Esophagus (tissue), 2 donors: ENCODE results near the gene NPY2R. TPM values are rescaled to one million over a fixed set of nuclear protein-coding genes. Genes with fewer than 3 reads are reported as not detected.

Experiments used
- H3K27ac ChIP-seq, 2 donors: one replicate each; pipeline ENCODE4 v1.5.1; 2013; ENCODE audit warnings: low read depth in 2 of 2, mild to moderate bottlenecking in 2 of 2, inconsistent platforms in 1 of 2, low read length in 1 of 2, moderate library complexity in 1 of 2
- H3K27me3 ChIP-seq, 2 donors: one replicate each; pipeline ENCODE4 v1.6.1; 2013; ENCODE audit warnings: low read length in 2 of 2, control low read depth in 1 of 2, mild to moderate bottlenecking in 1 of 2; ENCODE audit not compliant: insufficient read depth in 2 of 2, control insufficient read depth in 1 of 2
- H3K36me3 ChIP-seq, 2 donors: one replicate each; pipeline ENCODE4 v1.6.1; 2013; ENCODE audit warnings: low read length in 1 of 2; ENCODE audit not compliant: control insufficient read depth in 2 of 2, insufficient read depth in 2 of 2
- H3K4me1 ChIP-seq, 2 donors: one replicate each; pipeline ENCODE4 v1.6.1; 2013; ENCODE audit warnings: low read length in 1 of 2; ENCODE audit not compliant: control insufficient read depth in 2 of 2, insufficient read depth in 2 of 2
- H3K4me3 ChIP-seq, 2 donors: one replicate each; pipeline ENCODE4 v1.5.1; 2013; ENCODE audit warnings: low read length in 2 of 2, mild to moderate bottlenecking in 2 of 2, low read depth in 1 of 2, moderate library complexity in 1 of 2
- H3K9me3 ChIP-seq, 2 donors: one replicate each; pipeline ENCODE4 v1.6.1; 2013; ENCODE audit warnings: mild to moderate bottlenecking in 2 of 2, low read depth in 1 of 2, low read length in 1 of 2, moderate library complexity in 1 of 2; ENCODE audit not compliant: control insufficient read depth in 2 of 2, insufficient read depth in 1 of 2
- WGBS, 2 donors: extraction: QIAGEN DNeasy Blood & Tissue Kit; methylation state at CpG; one replicate each; pipeline ENCODE4 v1.1.7; 2013; 5-methylcytosine and 5-hydroxymethylcytosine counted together
- polyA plus RNA-seq, 2 donors: library from polyadenylated mRNA; stranded (reverse); fragments of 200-250 nt; gene quantifications; one replicate each; pipeline ENCODE4 v1.2.3, GENCODE V29; 2013
- donor health status: healthy with polysubstance abuse.
- donor health status: Bipolar disorder and iron deficiency.

The NPY2R gene
- polyA plus RNA-seq, 2 donors, result not detected

GRCh38 chr4:155245105-155245504, 36.7 kb downstream of the NPY2R start:
- no peaks in the 10 kb centered on the region for H3K9me3 ChIP-seq
- H3K27ac ChIP-seq, result no peak overlapping the region
- no peaks in the 10 kb centered on the region for H3K36me3 ChIP-seq
- H3K4me1 ChIP-seq, result no peaks in the 10 kb centered on the region
- 84 to 85% methylated on average over 4 of the region's 4 CpGs for WGBS, 2 donors
- H3K4me3 ChIP-seq, result no peak overlapping the region
- H3K27me3 ChIP-seq, result no peaks in the 10 kb centered on the region

DNA sequence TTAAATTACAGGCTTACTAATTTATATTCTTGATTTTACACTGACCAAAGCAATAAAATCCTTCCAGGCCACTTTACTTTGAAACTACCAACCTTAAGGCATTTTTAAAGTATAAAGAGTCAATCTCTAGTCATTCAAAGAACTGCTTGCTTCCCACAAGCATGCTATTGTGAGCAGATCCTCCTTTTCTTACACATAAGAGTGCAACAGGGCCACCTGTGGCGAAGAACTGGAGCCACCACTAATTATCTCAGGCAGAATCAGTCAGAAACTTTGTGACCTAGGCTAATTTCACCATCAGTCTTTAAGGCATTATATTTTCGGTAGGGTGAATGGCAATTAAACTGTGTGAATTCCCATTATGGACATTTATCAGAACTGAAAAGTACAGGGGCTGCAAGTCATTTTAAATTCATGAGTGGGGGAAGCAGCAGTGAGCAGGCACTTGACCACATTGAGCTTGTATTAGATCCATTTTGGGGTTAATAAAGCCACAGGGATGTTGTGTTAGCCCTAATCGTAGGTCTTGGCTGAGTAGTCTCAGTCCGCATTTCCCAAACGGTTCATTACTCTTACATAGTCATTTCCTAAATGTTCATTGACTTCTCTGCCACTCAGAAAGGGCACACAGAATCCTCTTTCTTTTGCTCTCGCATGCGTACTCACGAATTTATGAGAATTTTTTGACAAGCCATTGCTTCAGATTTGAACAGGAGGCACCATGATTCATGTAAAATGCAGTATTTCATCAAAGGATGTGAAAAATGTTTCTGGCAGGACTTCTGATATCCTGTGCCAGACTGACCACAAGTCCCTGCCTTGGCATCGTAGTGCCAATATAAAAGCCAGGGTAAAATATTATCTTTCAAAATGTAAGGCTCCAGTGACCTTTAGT, 39.8 kb downstream of the NPY2R start:
- Histone ChIP-seq H3K4me3 (no peak overlapping the region), H3K4me1 (no peaks in the 10 kb centered on the region), H3K27me3 (no peaks in the 10 kb centered on the region), H3K9me3 (no peaks in the 10 kb centered on the region), H3K27ac (no peak overlapping the region), H3K36me3 (no peaks in the 10 kb centered on the region)
- 63 to 70% methylated on average over 9 of the region's 9 CpGs for WGBS, 2 donors

DNA sequence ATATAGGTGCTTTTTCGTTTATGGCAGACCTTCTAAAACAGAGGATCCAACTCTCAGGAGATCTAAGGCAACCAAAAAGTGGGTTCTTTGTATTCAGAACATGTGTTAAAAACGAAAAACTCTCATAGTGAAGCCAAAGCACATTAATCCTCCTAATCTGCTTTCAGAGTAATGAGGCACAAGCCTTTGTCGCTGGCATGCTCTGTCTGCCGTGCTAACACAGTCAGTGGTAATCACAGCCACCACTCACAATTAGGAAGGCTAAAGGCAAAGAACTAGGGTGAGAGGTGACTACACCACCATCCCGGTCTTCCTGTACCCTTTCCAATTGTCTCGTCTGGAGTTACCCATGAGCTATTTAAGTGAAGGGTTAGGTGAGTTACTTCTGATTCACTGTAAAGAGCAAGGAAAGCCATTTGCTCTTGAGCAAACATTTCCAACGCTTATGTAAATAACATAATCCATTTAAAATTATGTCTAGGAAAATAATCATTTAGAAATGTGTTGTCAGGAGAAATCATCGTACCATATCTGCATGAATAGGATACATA, 40.7 kb downstream of the NPY2R start:
- Histone ChIP-seq H3K27me3 (no peaks in the 10 kb centered on the region), H3K27ac (no peak overlapping the region), H3K36me3 (no peaks in the 10 kb centered on the region), H3K4me3 (no peak overlapping the region), H3K4me1 (no peaks in the 10 kb centered on the region), H3K9me3 (no peaks in the 10 kb centered on the region)
- 39 to 40% methylated on average over 8 of the region's 8 CpGs for WGBS, 2 donors

DNA sequence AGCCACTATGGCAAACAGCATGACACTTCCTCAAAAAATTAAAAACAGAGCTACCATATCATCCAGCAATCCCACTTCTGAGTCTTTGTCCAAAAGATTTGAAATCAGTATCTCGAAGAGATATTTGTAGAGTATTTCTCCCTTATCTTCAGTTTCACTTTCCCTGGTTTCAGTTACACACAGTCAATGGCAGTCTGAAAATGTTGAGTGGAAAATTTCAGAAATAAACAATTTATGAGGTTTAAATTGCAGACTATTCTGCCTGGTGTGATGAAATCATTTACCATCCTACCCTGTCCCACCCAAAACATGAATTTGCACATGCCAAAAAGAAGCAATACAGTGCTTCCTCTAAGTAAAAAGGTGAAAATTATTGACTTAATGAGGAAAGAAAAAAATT, 43.9 kb downstream of the NPY2R start:
- no peak overlapping the region for H3K4me3 ChIP-seq
- 63 to 67% methylated on average over 1 of the region's 1 CpG for WGBS, 2 donors
- no peaks in the 10 kb centered on the region for H3K27me3 ChIP-seq
- no peaks in the 10 kb centered on the region for H3K36me3 ChIP-seq
- H3K9me3 ChIP-seq, result no peaks in the 10 kb centered on the region
- H3K27ac ChIP-seq, result no peak overlapping the region
- no peaks in the 10 kb centered on the region for H3K4me1 ChIP-seq

- Histone ChIP-seq H3K4me1 (no peaks in the 10 kb centered on the region), H3K27me3 (no peaks in the 10 kb centered on the region), H3K4me3 (no peak overlapping the region), H3K36me3 (no peaks in the 10 kb centered on the region), H3K27ac (no peak overlapping the region), H3K9me3 (no peaks in the 10 kb centered on the region)
- 74 to 76% methylated on average over 1 of the region's 1 CpG for WGBS, 2 donors
Observed at GRCh38 chr4:155263480-155263879, 55.0 kb downstream of the NPY2R start.

- Histone ChIP-seq H3K27ac (no peak overlapping the region), H3K9me3 (no peaks in the 10 kb centered on the region), H3K4me1 (no peaks in the 10 kb centered on the region), H3K27me3 (no peaks in the 10 kb centered on the region), H3K36me3 (no peaks in the 10 kb centered on the region), H3K4me3 (no peak overlapping the region)
- WGBS, 2 donors, result 74 to 80% methylated on average over 2 of the region's 2 CpGs
Observed at GRCh38 chr4:155265113-155265512, 56.7 kb downstream of the NPY2R start.

Other genes with a start within 250 kb of the NPY2R start
- gene MAP9, start 168.3 kb downstream of the NPY2R start, polyA plus RNA-seq, result under 1 TPM; 0.47 to 0.69 TPM